Measurements from ENCODE around the gene DHRS4.
"Not testable (repeated sequence)": the region's sequence is repeated elsewhere in the genome, so short reads cannot be mapped to it uniquely, and the experiment has no call there.

- TF ChIP-seq CTCF, POLR2A (IDR thresholded peaks at IDR 0.05): not testable (repeated sequence)
Measured at GRCh38 chr14:23988607-23989363, 35.2 kb downstream of the DHRS4 start, which contains the start of gene DHRS4L2.

Measured in lower leg skin (tissue), 3 donors.